Ishikawa (cell line): ENCODE data around the gene B4GALT6.

Source experiments
- CEBPB ChIP-seq: IDR thresholded peaks from 2 replicates; pipeline ENCODE4 v1.6.1; 2012
- CREB1 ChIP-seq: IDR thresholded peaks from 2 replicates; pipeline ENCODE4 v1.6.1; 2012; ENCODE audit warnings: low read depth
- EGR1 ChIP-seq: IDR thresholded peaks from 2 replicates; pipeline ENCODE4 v1.6.1; 2012
- EP300 ChIP-seq: IDR thresholded peaks from 2 replicates; pipeline ENCODE4 v1.6.1; 2012; ENCODE audit warnings: borderline replicate concordance
- FOXM1 ChIP-seq: IDR thresholded peaks from 2 replicates; pipeline ENCODE4 v1.6.1; 2012; ENCODE audit warnings: low read depth, borderline replicate concordance
- MAX ChIP-seq: IDR thresholded peaks from 2 replicates; pipeline ENCODE4 v1.6.1; 2012
- NFIC ChIP-seq: IDR thresholded peaks from 2 replicates; pipeline ENCODE4 v1.6.1; 2012
- RAD21 ChIP-seq: IDR thresholded peaks from 2 replicates; pipeline ENCODE4 v1.6.1; 2012; ENCODE audit warnings: low read depth
- REST ChIP-seq: IDR thresholded peaks from 2 replicates; pipeline ENCODE4 v1.6.1; 2012; ENCODE audit warnings: low read depth, mild to moderate bottlenecking
- TAF1 ChIP-seq: IDR thresholded peaks from 2 replicates; pipeline ENCODE4 v1.6.1; 2012; ENCODE audit warnings: low read depth, mild to moderate bottlenecking
- TCF12 ChIP-seq: IDR thresholded peaks from 2 replicates; pipeline ENCODE4 v1.6.1; 2012; ENCODE audit warnings: low read depth
- TEAD4 ChIP-seq: IDR thresholded peaks from 2 replicates; pipeline ENCODE4 v1.6.1; 2012
- USF1 ChIP-seq: IDR thresholded peaks from 2 replicates; pipeline ENCODE4 v1.6.1; 2012
- YY1 ChIP-seq: IDR thresholded peaks from 2 replicates; pipeline ENCODE4 v1.6.1; 2012; ENCODE audit warnings: low read depth
- ZBTB7A ChIP-seq: IDR thresholded peaks from 2 replicates; pipeline ENCODE4 v1.6.1; 2012; ENCODE audit warnings: low read depth

The B4GALT6 gene

GRCh38 chr18:31656754-31657153, 27.6 kb downstream of the B4GALT6 start:
- TF ChIP-seq YY1 (no peak), EGR1 (no peak), NFIC (no peak), REST (no peak), EP300 (no peak), TAF1 (no peak), MAX (no peak), ZBTB7A (no peak), TCF12 (no peak), RAD21 (no peak), TEAD4 (no peak), FOXM1 (no peak), CREB1 (no peak), CEBPB (no peak), USF1 (no peak)

- no peak for TF ChIP-seq CEBPB
- TF ChIP-seq USF1: no peak
- no peak for TF ChIP-seq MAX
- no peak for TF ChIP-seq TCF12
- no peak for TF ChIP-seq CREB1
- no peak for TF ChIP-seq TAF1
- no peak for TF ChIP-seq REST
- TF ChIP-seq YY1: no peak
- TF ChIP-seq FOXM1: no peak
- no peak for TF ChIP-seq EP300
- no peak for TF ChIP-seq TEAD4
- no peak for TF ChIP-seq ZBTB7A
- TF ChIP-seq RAD21: no peak
- TF ChIP-seq NFIC: no peak
- TF ChIP-seq EGR1: no peak
Measured at GRCh38 chr18:31655354-31655753, 29.0 kb downstream of the B4GALT6 start.

GRCh38 chr18:31652877-31653276, 31.5 kb downstream of the B4GALT6 start:
- TF ChIP-seq USF1 (no peak), REST (no peak), TCF12 (no peak), FOXM1 (no peak), NFIC (no peak), MAX (no peak), RAD21 (no peak), CEBPB (no peak), CREB1 (no peak), EP300 (no peak), ZBTB7A (no peak), YY1 (no peak), TEAD4 (no peak), EGR1 (no peak)

GRCh38 chr18:31652357-31652756, 32.0 kb downstream of the B4GALT6 start:
- TF ChIP-seq RAD21 (no peak), TEAD4 (no peak), TCF12 (no peak), YY1 (no peak), CREB1 (no peak), USF1 (no peak), EGR1 (no peak), ZBTB7A (no peak), EP300 (no peak)
